WTC11 (cell line): Measurements from ENCODE around the gene URB1. TPM values are rescaled to one million over a fixed set of nuclear protein-coding genes. Genes with fewer than 3 reads are reported as not detected.

Source experiments
- ATAC-seq: fragments of 200-7000 bp; cut with Tn5 transposase; 2 replicates; pipeline ENCODE4 v1.10.0; 2021; ENCODE audit warnings: mild to moderate bottlenecking, moderate library complexity
- CTCF ChIA-PET: fragments of 300-600 bp; sonication (Branson Sonifier 250); formaldehyde crosslinking; loops from one replicate; lab custom pipeline; 2021; ENCODE audit warnings: antibody characterized with exemption; lab: Charles Lee
- POLR2A ChIA-PET: fragments of 350-600 bp; sonication (Branson Sonifier 250); formaldehyde crosslinking; loops from one replicate; lab custom pipeline; 2021; ENCODE audit warnings: antibody characterized with exemption; lab: Charles Lee
- DNase-seq: peaks from one replicate; pipeline ENCODE4 v3.0.0; 2021; ENCODE audit warnings: low spot score
- H3K27ac Mint-ChIP-seq: 2 replicates; pipeline ENCODE4 v1.8.0; 2021; ENCODE audit warnings: mixed read lengths
- H3K27me3 Mint-ChIP-seq: 2 replicates; pipeline ENCODE4 v1.8.0; 2021; ENCODE audit warnings: low read depth, mild to moderate bottlenecking, moderate library complexity, mixed read lengths
- H3K36me3 Mint-ChIP-seq: 2 replicates; pipeline ENCODE4 v1.8.0; 2021; ENCODE audit warnings: mixed read lengths
- H3K4me1 Mint-ChIP-seq: 2 replicates; pipeline ENCODE4 v1.8.0; 2022; ENCODE audit warnings: mixed read lengths
- H3K4me3 Mint-ChIP-seq: 2 replicates; pipeline ENCODE4 v1.8.0; 2021; ENCODE audit warnings: mild to moderate bottlenecking, moderate library complexity, mixed read lengths
- H3K9me3 Mint-ChIP-seq: 2 replicates; pipeline ENCODE4 v1.8.0; 2021; ENCODE audit warnings: mixed read lengths
- AR ChIP-seq: fragments of 250-450 bp; sonication (Bioruptor Pico); IDR thresholded peaks from 2 replicates; pipeline ENCODE4 v1.9.0; 2021; ENCODE audit warnings: mild to moderate bottlenecking
- ATF3 ChIP-seq: sonication (generic); formaldehyde crosslinking; conservative IDR thresholded peaks from 2 replicates; pipeline ENCODE4 v1.8.1; 2022; ENCODE audit warnings: mild to moderate bottlenecking, missing genetic modification reagents
- CREM ChIP-seq: sonication (generic); formaldehyde crosslinking; IDR thresholded peaks from 2 replicates; pipeline ENCODE4 v1.8.1; 2022; ENCODE audit warnings: mild to moderate bottlenecking, missing genetic modification reagents, moderate library complexity
- ESRRA ChIP-seq: sonication (generic); formaldehyde crosslinking; IDR thresholded peaks from 2 replicates; pipeline ENCODE4 v1.8.1; 2022; ENCODE audit warnings: mild to moderate bottlenecking, missing genetic modification reagents, borderline replicate concordance
- FOXJ3 ChIP-seq: sonication (generic); formaldehyde crosslinking; IDR thresholded peaks from 2 replicates; pipeline ENCODE4 v1.9.0; 2021; ENCODE audit warnings: missing genetic modification reagents, mild to moderate bottlenecking, borderline replicate concordance
- FOXP1 ChIP-seq: sonication (generic); formaldehyde crosslinking; IDR thresholded peaks from 2 replicates; pipeline ENCODE4 v1.8.0; 2022; ENCODE audit warnings: missing genetic modification reagents, mild to moderate bottlenecking, moderate library complexity, borderline replicate concordance
- GRHL2 ChIP-seq: fragments of 250-450 bp; sonication (Bioruptor Pico); IDR thresholded peaks from 2 replicates; pipeline ENCODE4 v1.8.0; 2022; ENCODE audit warnings: mild to moderate bottlenecking, moderate library complexity; ENCODE audit not compliant: insufficient replicate concordance, severe bottlenecking
- HMGXB4 ChIP-seq: sonication (generic); formaldehyde crosslinking; IDR thresholded peaks from 2 replicates; pipeline ENCODE4 v1.8.1; 2023; ENCODE audit warnings: mild to moderate bottlenecking, moderate library complexity, missing genetic modification reagents
- KAT7 ChIP-seq: sonication (generic); formaldehyde crosslinking; IDR thresholded peaks from 2 replicates; pipeline ENCODE4 v1.8.1; 2023; ENCODE audit warnings: missing genetic modification reagents, mild to moderate bottlenecking, borderline replicate concordance
- NFATC4 ChIP-seq: fragments of 250-450 bp; sonication (Bioruptor Pico); IDR thresholded peaks from 2 replicates; pipeline ENCODE4 v1.9.0; 2021; ENCODE audit warnings: mild to moderate bottlenecking
- NR2C2 ChIP-seq: sonication (generic); formaldehyde crosslinking; IDR thresholded peaks from 2 replicates; pipeline ENCODE4 v1.8.0; 2022; ENCODE audit warnings: mild to moderate bottlenecking, missing genetic modification reagents
- OVOL2 ChIP-seq: fragments of 250-450 bp; sonication (Bioruptor Pico); IDR thresholded peaks from 2 replicates; pipeline ENCODE4 v1.9.0; 2021; ENCODE audit warnings: mild to moderate bottlenecking, borderline replicate concordance
- PREB ChIP-seq: sonication (generic); formaldehyde crosslinking; IDR thresholded peaks from 2 replicates; pipeline ENCODE4 v1.8.1; 2022; ENCODE audit warnings: mild to moderate bottlenecking, missing genetic modification reagents, moderate library complexity, borderline replicate concordance
- STAT6 ChIP-seq: sonication (generic); formaldehyde crosslinking; conservative IDR thresholded peaks from 2 replicates; pipeline ENCODE4 v1.8.1; 2023; ENCODE audit warnings: mild to moderate bottlenecking, low read depth, missing genetic modification reagents, moderate library complexity
- TCF7 ChIP-seq: sonication (generic); formaldehyde crosslinking; IDR thresholded peaks from 2 replicates; pipeline ENCODE4 v1.8.0; 2022; ENCODE audit warnings: mild to moderate bottlenecking, low read depth, missing genetic modification reagents, moderate library complexity
- ZNF423 ChIP-seq: fragments of 250-450 bp; sonication (Bioruptor Pico); IDR thresholded peaks from 2 replicates; pipeline ENCODE4 v2.1.2; 2022; ENCODE audit warnings: mild to moderate bottlenecking, moderate library complexity
- ZNF512 ChIP-seq: sonication (generic); formaldehyde crosslinking; IDR thresholded peaks from 2 replicates; pipeline ENCODE4 v1.8.1; 2022; ENCODE audit warnings: missing genetic modification reagents, borderline replicate concordance
- ZSCAN18 ChIP-seq: fragments of 250-450 bp; sonication (Bioruptor Pico); IDR thresholded peaks from 2 replicates; pipeline ENCODE4 v2.1.2; 2022; ENCODE audit warnings: mild to moderate bottlenecking, moderate library complexity
- total RNA-seq: library from RNA; stranded (reverse); gene quantifications from 3 replicates; pipeline ENCODE4 v1.2.3, GENCODE V29; 2021

Gene URB1
- total RNA-seq, 1 experiment from 2014 or later = 38.7 TPM

- H3K36me3 Mint-ChIP-seq = peaks cover 82% of the 10 kb centered on the region
- CTCF ChIA-PET = interaction anchor here (1.2 kb wide), 2 partner anchors 30 to 264 kb away, joined by 3 to 4 read pairs; no protein-coding TSS in a partner anchor
- DNase-seq (no peak), ATAC-seq (no peak)
- POLR2A ChIA-PET = no interaction called here
- no peaks in the 10 kb centered on the region for H3K9me3 Mint-ChIP-seq
- no peak overlapping the region for H3K27ac Mint-ChIP-seq
- H3K27me3 Mint-ChIP-seq = no peaks in the 10 kb centered on the region
- TF ChIP-seq NFATC4 (CRISPR knock-in tag) (no peak), KAT7 (no peak), PREB (CRISPR knock-in tag) (no peak), GRHL2 (CRISPR knock-in tag) (no peak), HMGXB4 (no peak), NR2C2 (CRISPR knock-in tag) (no peak), FOXP1 (CRISPR knock-in tag) (no peak), ZSCAN18 (no peak)
- TF ChIP-seq, all 79 proteins: peak for 0
- Mint-ChIP-seq H3K4me1 (peaks cover 7% of the 10 kb centered on the region; the same call in 1 of the 2 replicates), H3K4me3 (no peak overlapping the region)
Measured at GRCh38 chr21:32336711-32337110, 56.1 kb downstream of the URB1 start.

- Mint-ChIP-seq H3K27ac (peak overlapping the region; percentile 80), H3K9me3 (no peaks in the 10 kb centered on the region), H3K4me3 (no peak overlapping the region), H3K4me1 (peaks cover 7% of the 10 kb centered on the region; the same call in 1 of the 2 replicates), H3K36me3 (peaks cover 80% of the 10 kb centered on the region), H3K27me3 (no peaks in the 10 kb centered on the region)
- POLR2A ChIA-PET = no interaction called here
- no peak for ATAC-seq
- DNase-seq = no peak
- CTCF ChIA-PET = interaction anchor here (0.6 to 1.3 kb wide), 4 partner anchors 72 to 265 kb away, joined by 3 to 5 read pairs (median 4); no protein-coding TSS in a partner anchor
- no peak for TF ChIP-seq ZNF423 (CRISPR knock-in tag)
- no peak for TF ChIP-seq STAT6 (CRISPR knock-in tag)
- TF ChIP-seq AR = no peak
- TF ChIP-seq OVOL2 (CRISPR knock-in tag) = no peak
- no peak for TF ChIP-seq ZNF512
- no peak for TF ChIP-seq ATF3
- no peak for TF ChIP-seq TCF7
- TF ChIP-seq FOXJ3 (CRISPR knock-in tag) = no peak
- TF ChIP-seq HMGXB4 = no peak
- no peak for TF ChIP-seq NR2C2 (CRISPR knock-in tag)
- no peak for TF ChIP-seq CREM
- no peak for TF ChIP-seq ESRRA (CRISPR knock-in tag)
Measured at GRCh38 chr21:32335601-32336575, 56.9 kb downstream of the URB1 start.
